C4-2B (cell line): ENCODE results near the gene KRTAP21-3.

Source experiments
- ZFX ChIP-seq: fragments of 450-650 bp; IDR thresholded peaks from 2 replicates; pipeline ENCODE4 v1.6.1; 2017
- TF ChIP-seq, protein P1 (sequence below): fragments of 450-650 bp; conservative IDR thresholded peaks from 2 replicates; pipeline ENCODE4 v1.5.1; 2017; ENCODE audit warnings: mild to moderate bottlenecking

DNA sequence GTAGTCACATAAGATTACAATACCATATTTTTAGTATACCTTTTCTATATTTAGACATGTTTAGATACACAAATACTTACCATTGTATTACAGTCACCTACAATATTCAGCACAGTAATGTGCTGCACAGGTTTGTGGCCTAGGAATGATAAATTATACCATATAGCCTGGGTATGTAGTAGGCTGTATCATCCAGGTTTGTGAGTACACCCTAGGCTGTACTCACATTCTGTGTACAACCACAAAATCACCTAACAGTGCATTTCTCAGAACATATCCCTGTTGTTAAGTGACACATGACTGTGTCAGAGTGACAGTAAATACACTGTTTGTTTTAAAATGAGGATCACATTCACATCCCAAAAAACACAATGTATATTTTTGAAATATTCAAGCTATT lies 11.2 kb downstream of the KRTAP21-3 start:
- TF ChIP-seq, protein P1, sequence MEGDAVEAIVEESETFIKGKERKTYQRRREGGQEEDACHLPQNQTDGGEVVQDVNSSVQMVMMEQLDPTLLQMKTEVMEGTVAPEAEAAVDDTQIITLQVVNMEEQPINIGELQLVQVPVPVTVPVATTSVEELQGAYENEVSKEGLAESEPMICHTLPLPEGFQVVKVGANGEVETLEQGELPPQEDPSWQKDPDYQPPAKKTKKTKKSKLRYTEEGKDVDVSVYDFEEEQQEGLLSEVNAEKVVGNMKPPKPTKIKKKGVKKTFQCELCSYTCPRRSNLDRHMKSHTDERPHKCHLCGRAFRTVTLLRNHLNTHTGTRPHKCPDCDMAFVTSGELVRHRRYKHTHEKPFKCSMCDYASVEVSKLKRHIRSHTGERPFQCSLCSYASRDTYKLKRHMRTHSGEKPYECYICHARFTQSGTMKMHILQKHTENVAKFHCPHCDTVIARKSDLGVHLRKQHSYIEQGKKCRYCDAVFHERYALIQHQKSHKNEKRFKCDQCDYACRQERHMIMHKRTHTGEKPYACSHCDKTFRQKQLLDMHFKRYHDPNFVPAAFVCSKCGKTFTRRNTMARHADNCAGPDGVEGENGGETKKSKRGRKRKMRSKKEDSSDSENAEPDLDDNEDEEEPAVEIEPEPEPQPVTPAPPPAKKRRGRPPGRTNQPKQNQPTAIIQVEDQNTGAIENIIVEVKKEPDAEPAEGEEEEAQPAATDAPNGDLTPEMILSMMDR, result no peak
- TF ChIP-seq ZFX, result no peak
